K562 (cell line): ENCODE results near the gene CYSRT1. TPM values are rescaled to one million over a fixed set of nuclear protein-coding genes. Genes with fewer than 3 reads are reported as not detected.

Experiments used
- ARHGAP35 ChIP-seq: fragments of 450-650 bp; IDR thresholded peaks from 2 replicates; pipeline ENCODE4 v1.6.1; 2018; ENCODE audit not compliant: partially characterized antibody
- CHD1 ChIP-seq: fragments of 200-600 bp; sonication (generic); IDR thresholded peaks from one replicate; pipeline ENCODE4 v1.6.1; 2012; ENCODE audit warnings: mild to moderate bottlenecking, moderate library complexity, low read length, inconsistent platforms
- ELF1 ChIP-seq: fragments of 200-800 bp; sonication (Bioruptor generic); IDR thresholded peaks from 2 replicates; pipeline ENCODE4 v1.6.1; 2016; ENCODE audit warnings: missing genetic modification characterization, missing compliant biosample characterization
- JUNB ChIP-seq: fragments of 450-650 bp; formaldehyde crosslinking; conservative IDR thresholded peaks from 2 replicates; pipeline ENCODE4 v1.4.0; 2020; ENCODE audit warnings: mild to moderate bottlenecking
- STAT5B ChIP-seq: fragments of 250-450 bp; sonication (Bioruptor Pico); IDR thresholded peaks from 2 replicates; pipeline ENCODE4 v1.8.0; 2021; ENCODE audit warnings: mild to moderate bottlenecking, inconsistent platforms
- ZEB2 ChIP-seq: fragments of 450-650 bp; IDR thresholded peaks from 2 replicates; pipeline ENCODE4 v1.6.1; 2016
- ZFP36 ChIP-seq: fragments of 150-350 bp; IDR thresholded peaks from 2 replicates; pipeline ENCODE4 v1.6.1; 2018; ENCODE audit warnings: low read length, low read depth; ENCODE audit not compliant: partially characterized antibody
- ZNF224 ChIP-seq: sonication (generic); formaldehyde crosslinking; IDR thresholded peaks from 2 replicates; pipeline ENCODE4 v1.8.0; 2022; ENCODE audit warnings: mild to moderate bottlenecking, missing genetic modification reagents
- ZNF76 ChIP-seq: fragments of 250-450 bp; sonication (Bioruptor Pico); IDR thresholded peaks from 2 replicates; pipeline ENCODE4 v1.4.0; 2020; ENCODE audit warnings: mild to moderate bottlenecking, moderate library complexity, borderline replicate concordance
- polyA plus RNA-seq, 8 experiments: library from polyadenylated mRNA; depleted of rRNA in 4 of 8; stranded (reverse) in 5 of 8; unstranded in 3 of 8; fragments of >200 nt; fragmentation: Nextera tagmentation in 2 of 8; fragmentation: Illumina TruSeq in 1 of 8; extraction: Ambion mirVana in 2 of 8; extraction: Trizol in 1 of 8; gene quantifications; 2 replicates each; pipeline versions ENCODE4 v1.2.1 to v1.2.3, GENCODE V29; 2011 to 2014; ENCODE audit warnings: inconsistent platforms in 1 of 8, missing spikeins in 1 of 8
- total RNA-seq, 7 experiments: library from RNA; depleted of rRNA in 6 of 7; stranded (reverse); fragments of >200 nt in 6 of 7; fragmentation: Illumina TruSeq in 2 of 7; extraction: Trizol in 2 of 7; gene quantifications; 2 replicates each; pipeline versions ENCODE4 v1.2.1 to v1.2.3, GENCODE V29; 2011 to 2021; ENCODE audit warnings: low replicate concordance in 1 of 7
- TF ChIP-seq, protein P1 (sequence below): fragments of 450-650 bp; IDR thresholded peaks from one replicate; pipeline ENCODE4 v1.6.1; 2018; ENCODE audit warnings: mild to moderate bottlenecking, moderate library complexity; ENCODE audit not compliant: partially characterized antibody
- TF ChIP-seq, protein P2 (sequence below), 2 experiments: fragments of 250-450 bp in 1 of 2; fragments of 450-650 bp in 1 of 2; sonication (Bioruptor Pico) in 1 of 2; IDR thresholded peaks; 2 replicates each; pipeline versions ENCODE4 v1.6.1 to v1.8.0; 2016 to 2021; ENCODE audit warnings: mild to moderate bottlenecking in 2 of 2, moderate library complexity in 2 of 2, missing compliant biosample characterization in 1 of 2, missing genetic modification characterization in 1 of 2
- TF ChIP-seq, protein P3 (sequence below): fragments of 450-650 bp; IDR thresholded peaks from 2 replicates; pipeline ENCODE4 v1.7.1; 2018; ENCODE audit warnings: mild to moderate bottlenecking, low read depth; ENCODE audit not compliant: partially characterized antibody
- TF ChIP-seq, protein P4 (sequence below): sonication (generic); formaldehyde crosslinking; IDR thresholded peaks from 2 replicates; pipeline ENCODE4 v1.8.1; 2023; ENCODE audit warnings: mild to moderate bottlenecking, missing genetic modification reagents
- TF ChIP-seq, protein P5 (sequence below): fragments of 450-650 bp; IDR thresholded peaks from 2 replicates; pipeline ENCODE4 v1.6.1; 2016; ENCODE audit warnings: borderline replicate concordance
- TF ChIP-seq, protein P6 (sequence below): fragments of 250-450 bp; sonication (Bioruptor Pico); IDR thresholded peaks from 2 replicates; pipeline ENCODE4 v1.8.0; 2022; ENCODE audit warnings: moderate library complexity, mild to moderate bottlenecking, inconsistent platforms

The CYSRT1 gene
- total and polyA plus RNA-seq, 9 of the 15 experiments (the other 6 are each of a cell fraction or from before 2014, with no cell fraction given): 0.04 to 1.4 (median 0.42) TPM; not detected in 3

DNA sequence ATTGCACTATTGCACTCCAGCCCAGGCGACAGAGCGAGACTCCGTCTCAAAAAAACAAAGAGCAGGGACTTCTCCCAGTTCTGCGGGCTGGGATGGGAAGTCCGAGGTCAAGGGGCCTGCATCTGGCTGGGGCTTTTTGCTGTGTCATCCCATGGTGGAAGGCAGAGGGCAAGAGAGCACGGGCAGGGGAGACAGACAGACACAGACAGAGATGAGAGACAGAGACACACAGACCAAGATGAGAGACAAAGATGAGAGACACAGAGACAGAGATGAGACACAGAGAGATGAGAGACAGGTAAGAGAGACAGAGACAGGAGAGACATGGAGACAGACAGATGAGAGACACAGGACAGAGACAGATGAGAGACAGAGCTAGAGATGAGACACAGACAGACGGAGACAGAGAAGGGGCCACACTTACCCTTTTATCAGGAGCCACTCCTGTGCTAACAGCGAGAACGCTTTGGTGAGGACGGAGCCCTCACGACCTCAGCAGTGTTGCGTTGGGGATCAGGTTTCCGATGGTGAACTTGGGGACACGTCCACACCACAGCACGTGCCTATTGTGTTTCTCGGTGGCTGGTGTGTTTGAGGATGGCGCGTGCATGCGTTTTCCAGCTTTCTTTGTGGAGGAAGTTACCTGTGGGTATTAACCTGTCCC lies 43.7 kb downstream of the CYSRT1 start (continued):
- TF ChIP-seq, protein P1, sequence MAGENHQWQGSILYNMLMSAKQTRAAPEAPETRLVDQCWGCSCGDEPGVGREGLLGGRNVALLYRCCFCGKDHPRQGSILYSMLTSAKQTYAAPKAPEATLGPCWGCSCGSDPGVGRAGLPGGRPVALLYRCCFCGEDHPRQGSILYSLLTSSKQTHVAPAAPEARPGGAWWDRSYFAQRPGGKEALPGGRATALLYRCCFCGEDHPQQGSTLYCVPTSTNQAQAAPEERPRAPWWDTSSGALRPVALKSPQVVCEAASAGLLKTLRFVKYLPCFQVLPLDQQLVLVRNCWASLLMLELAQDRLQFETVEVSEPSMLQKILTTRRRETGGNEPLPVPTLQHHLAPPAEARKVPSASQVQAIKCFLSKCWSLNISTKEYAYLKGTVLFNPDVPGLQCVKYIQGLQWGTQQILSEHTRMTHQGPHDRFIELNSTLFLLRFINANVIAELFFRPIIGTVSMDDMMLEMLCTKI: no peak
- TF ChIP-seq JUNB (CRISPR knock-in tag) (no peak), ZEB2 (peak; percentile 67; the same call in 1 of the 2 replicates), ZNF224 (CRISPR knock-in tag) (no peak), ZFP36 (peak; percentile 39), ELF1 (tag) (no peak), ZNF76 (CRISPR knock-in tag) (no peak), CHD1 (no peak), STAT5B (CRISPR knock-in tag) (no peak), ARHGAP35 (peak; percentile 63)
- TF ChIP-seq, protein P2, sequence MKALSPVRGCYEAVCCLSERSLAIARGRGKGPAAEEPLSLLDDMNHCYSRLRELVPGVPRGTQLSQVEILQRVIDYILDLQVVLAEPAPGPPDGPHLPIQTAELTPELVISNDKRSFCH (CRISPR knock-in tag; IDR thresholded peaks at IDR 0.05): no peak
- TF ChIP-seq, protein P2 (tag; IDR thresholded peaks at IDR 0.05): peak; percentile 76
- TF ChIP-seq, protein P3, sequence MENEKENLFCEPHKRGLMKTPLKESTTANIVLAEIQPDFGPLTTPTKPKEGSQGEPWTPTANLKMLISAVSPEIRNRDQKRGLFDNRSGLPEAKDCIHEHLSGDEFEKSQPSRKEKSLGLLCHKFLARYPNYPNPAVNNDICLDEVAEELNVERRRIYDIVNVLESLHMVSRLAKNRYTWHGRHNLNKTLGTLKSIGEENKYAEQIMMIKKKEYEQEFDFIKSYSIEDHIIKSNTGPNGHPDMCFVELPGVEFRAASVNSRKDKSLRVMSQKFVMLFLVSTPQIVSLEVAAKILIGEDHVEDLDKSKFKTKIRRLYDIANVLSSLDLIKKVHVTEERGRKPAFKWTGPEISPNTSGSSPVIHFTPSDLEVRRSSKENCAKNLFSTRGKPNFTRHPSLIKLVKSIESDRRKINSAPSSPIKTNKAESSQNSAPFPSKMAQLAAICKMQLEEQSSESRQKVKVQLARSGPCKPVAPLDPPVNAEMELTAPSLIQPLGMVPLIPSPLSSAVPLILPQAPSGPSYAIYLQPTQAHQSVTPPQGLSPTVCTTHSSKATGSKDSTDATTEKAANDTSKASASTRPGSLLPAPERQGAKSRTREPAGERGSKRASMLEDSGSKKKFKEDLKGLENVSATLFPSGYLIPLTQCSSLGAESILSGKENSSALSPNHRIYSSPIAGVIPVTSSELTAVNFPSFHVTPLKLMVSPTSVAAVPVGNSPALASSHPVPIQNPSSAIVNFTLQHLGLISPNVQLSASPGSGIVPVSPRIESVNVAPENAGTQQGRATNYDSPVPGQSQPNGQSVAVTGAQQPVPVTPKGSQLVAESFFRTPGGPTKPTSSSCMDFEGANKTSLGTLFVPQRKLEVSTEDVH: peak; percentile 74
- TF ChIP-seq, protein P4, sequence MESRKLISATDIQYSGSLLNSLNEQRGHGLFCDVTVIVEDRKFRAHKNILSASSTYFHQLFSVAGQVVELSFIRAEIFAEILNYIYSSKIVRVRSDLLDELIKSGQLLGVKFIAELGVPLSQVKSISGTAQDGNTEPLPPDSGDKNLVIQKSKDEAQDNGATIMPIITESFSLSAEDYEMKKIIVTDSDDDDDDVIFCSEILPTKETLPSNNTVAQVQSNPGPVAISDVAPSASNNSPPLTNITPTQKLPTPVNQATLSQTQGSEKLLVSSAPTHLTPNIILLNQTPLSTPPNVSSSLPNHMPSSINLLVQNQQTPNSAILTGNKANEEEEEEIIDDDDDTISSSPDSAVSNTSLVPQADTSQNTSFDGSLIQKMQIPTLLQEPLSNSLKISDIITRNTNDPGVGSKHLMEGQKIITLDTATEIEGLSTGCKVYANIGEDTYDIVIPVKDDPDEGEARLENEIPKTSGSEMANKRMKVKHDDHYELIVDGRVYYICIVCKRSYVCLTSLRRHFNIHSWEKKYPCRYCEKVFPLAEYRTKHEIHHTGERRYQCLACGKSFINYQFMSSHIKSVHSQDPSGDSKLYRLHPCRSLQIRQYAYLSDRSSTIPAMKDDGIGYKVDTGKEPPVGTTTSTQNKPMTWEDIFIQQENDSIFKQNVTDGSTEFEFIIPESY (CRISPR knock-in tag): peak; percentile 77
- TF ChIP-seq, protein P5, sequence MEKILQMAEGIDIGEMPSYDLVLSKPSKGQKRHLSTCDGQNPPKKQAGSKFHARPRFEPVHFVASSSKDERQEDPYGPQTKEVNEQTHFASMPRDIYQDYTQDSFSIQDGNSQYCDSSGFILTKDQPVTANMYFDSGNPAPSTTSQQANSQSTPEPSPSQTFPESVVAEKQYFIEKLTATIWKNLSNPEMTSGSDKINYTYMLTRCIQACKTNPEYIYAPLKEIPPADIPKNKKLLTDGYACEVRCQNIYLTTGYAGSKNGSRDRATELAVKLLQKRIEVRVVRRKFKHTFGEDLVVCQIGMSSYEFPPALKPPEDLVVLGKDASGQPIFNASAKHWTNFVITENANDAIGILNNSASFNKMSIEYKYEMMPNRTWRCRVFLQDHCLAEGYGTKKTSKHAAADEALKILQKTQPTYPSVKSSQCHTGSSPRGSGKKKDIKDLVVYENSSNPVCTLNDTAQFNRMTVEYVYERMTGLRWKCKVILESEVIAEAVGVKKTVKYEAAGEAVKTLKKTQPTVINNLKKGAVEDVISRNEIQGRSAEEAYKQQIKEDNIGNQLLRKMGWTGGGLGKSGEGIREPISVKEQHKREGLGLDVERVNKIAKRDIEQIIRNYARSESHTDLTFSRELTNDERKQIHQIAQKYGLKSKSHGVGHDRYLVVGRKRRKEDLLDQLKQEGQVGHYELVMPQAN: peak; percentile 81; the same call in 1 of the 2 replicates
- TF ChIP-seq, protein P6, sequence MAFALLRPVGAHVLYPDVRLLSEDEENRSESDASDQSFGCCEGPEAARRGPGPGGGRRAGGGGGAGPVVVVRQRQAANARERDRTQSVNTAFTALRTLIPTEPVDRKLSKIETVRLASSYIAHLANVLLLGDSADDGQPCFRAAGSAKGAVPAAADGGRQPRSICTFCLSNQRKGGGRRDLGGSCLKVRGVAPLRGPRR (CRISPR knock-in tag): no peak
